GM10847 (cell line): ENCODE measurements around the gene VKORC1.

ENCODE experiments used
- POLR2A ChIP-seq: IDR thresholded peaks from 2 replicates; pipeline ENCODE4 v1.6.1; 2011; ENCODE audit not compliant: insufficient read length; ENCODE audit errors: extremely low read depth

The VKORC1 gene

GRCh38 chr16:31094424-31095120 lies at the start of gene VKORC1:
Gene VKORC1 (minus strand): TSS chr16:31094797. CDS start chr16:31094729, 68 bp downstream.
- peak; percentile 53 for TF ChIP-seq POLR2A

- no peak for TF ChIP-seq POLR2A
Measured at GRCh38 chr16:31143694-31144148, 49.1 kb upstream of the VKORC1 start.

- no peak for TF ChIP-seq POLR2A
Measured at GRCh38 chr16:31143011-31143693, 48.6 kb upstream of the VKORC1 start.

- TF ChIP-seq POLR2A = no peak
Measured at GRCh38 chr16:31142109-31143010, 47.8 kb upstream of the VKORC1 start.

- TF ChIP-seq POLR2A = no peak
Measured at GRCh38 chr16:31141489-31142108, 47.0 kb upstream of the VKORC1 start.

GRCh38 chr16:31138621-31139578 lies 44.3 kb upstream of the VKORC1 start:
- no peak for TF ChIP-seq POLR2A

- TF ChIP-seq POLR2A = no peak
Measured at GRCh38 chr16:31136287-31136662, 41.7 kb upstream of the VKORC1 start.

GRCh38 chr16:31135535-31136286 lies 41.1 kb upstream of the VKORC1 start, which contains the start of gene PRSS8:
Gene PRSS8 (minus strand): TSS chr16:31135727. CDS start chr16:31135498, 229 bp downstream.
- no peak for TF ChIP-seq POLR2A

- TF ChIP-seq POLR2A = no peak
Measured at GRCh38 chr16:31134625-31135534, 40.3 kb upstream of the VKORC1 start.

- TF ChIP-seq POLR2A = no peak
Measured at GRCh38 chr16:31134091-31134571, 39.5 kb upstream of the VKORC1 start.

- no peak for TF ChIP-seq POLR2A
Measured at GRCh38 chr16:31133046-31133501, 38.5 kb upstream of the VKORC1 start.
